G401.6 (cell line): ENCODE measurements around the gene PORCN.

ENCODE experiments used
- FAIRE-seq: peaks from 2 replicates; lab custom pipeline; 2012; peaks lifted over from hg19 to GRCh38; lab: Jason Lieb, UNC

PORCN gene

DNA sequence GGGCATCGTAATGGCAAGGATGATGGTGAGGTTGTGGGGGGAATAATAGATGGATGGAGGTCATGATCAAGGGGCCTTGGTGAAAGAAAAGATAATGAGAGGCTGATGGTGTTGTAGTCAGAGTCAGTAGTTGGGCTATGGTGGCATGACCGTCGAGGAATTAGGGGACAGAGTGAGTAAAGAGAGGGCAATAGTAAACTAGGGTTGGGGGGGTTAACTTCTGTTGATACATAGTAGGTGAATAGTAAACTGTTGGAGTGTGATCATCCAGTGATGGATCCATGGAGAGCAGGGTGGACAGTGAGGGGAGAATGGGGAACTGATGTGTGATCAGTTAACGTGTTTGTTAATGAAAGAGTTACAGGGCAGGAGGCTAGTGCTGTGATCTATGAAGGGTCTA is 31.9 kb upstream of the PORCN start:
- FAIRE-seq: no peak

DNA sequence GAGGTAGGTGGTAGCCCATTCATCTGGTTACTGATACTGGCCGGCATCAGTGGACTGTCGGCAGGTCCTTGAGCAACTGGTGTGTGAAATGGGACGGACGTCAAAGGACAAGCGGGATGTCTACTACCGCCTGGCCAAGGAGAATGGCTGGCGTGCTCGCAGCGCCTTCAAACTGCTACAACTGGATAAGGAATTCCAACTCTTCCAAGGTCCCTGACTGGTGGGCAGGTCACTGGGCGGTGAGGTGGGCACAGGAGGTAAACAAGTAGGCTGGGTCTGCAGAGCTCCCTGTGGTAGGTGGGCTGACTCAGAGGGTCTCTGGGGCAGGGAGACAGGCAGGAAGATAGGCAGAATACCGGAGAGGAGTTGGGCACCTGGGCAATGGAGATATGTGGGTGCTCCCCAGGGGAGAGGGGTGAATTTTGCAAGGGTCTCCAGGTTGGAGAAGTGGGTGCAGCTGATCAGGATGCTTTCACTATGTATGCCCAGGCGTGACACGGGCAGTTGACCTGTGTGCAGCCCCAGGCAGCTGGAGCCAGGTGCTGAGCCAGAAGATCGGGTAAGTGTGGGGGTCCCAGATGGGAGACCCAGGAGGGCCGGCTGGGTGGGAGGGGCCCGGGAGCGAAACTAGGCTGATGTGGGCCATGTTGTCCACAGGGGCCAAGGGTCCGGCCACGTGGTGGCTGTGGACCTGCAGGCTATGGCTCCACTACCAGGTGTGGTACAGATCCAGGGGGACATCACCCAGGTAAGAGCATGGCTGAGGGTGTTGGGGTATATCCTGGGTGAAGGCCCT is 30.6 kb upstream of the PORCN start:
- FAIRE-seq: no peak

DNA sequence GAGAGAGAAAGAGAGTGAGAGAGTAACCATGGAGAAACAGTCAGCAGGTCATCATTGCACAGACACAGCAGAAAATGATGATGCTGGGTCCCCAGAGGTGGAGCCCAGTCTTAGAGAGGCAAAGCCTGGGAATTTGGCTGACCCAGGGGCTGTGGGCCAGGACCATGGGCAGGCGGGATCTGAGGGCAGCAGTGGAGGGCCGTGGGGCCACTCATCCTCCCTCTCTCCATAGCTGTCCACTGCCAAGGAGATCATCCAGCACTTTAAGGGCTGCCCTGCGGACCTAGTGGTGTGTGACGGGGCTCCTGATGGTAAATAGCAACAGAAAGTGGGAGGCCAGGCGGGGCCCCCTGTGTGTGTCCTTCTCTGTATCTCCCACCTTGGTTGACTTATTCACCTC is 30.0 kb upstream of the PORCN start:
- FAIRE-seq: no peak

DNA sequence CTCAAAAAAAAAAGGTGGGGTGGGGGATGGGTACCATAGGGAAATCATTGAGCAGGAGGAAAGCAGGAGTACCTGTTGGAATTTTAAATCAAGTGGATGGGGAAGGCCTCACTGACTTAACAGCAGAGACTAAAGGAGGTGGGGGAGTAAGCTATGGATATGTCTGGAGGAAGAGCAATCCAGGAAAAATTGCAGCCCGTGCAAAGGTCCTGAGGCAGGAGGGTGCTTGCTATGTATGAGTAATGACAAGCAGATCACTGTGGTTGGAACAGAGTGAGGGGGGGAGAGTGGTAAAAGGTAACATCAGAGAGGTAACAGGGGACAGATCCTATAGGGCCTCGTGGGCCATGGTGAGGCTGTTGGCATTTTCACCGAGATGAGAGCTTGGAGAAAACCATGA is 28.6 kb upstream of the PORCN start:
- no peak for FAIRE-seq

DNA sequence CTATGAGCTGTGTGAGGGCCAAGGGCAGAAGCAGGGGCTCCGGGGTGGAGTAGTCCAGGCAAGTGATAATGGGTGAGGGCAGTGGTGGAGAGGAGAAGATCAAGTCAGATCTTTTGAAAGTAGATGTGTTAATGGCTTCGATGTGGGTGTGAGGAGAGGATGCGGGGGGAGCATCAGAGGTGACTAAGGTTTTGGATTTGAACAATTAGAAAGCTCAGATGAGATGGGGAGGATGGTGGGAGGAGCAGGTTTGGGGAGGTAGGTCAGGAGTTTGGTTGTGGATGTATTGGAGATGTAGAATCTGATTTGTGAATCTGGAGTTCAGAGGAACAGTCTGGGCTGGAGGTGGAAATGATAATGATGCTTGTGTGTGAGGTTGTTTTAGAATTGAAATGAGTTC is 28.2 kb upstream of the PORCN start:
- no peak for FAIRE-seq

DNA sequence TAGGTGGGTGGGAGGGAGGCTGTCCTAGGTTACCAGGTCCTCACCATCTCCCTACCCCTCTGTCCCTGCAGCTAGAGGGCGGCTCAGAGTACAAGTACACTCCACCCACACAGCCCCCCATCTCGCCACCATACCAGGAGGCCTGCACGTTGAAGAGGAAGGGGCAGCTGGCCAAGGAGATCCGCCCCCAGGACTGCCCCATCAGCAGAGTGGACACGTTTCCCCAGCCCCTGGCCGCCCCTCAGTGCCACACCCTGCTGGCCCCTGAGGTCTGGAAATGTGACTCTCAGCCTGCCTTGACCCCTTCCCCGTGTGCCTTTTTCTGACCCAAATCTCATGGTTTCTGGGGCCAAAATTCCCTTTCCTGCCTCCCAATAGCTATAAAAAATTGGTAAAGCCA is 26.3 kb upstream of the PORCN start:
- FAIRE-seq: no peak

DNA sequence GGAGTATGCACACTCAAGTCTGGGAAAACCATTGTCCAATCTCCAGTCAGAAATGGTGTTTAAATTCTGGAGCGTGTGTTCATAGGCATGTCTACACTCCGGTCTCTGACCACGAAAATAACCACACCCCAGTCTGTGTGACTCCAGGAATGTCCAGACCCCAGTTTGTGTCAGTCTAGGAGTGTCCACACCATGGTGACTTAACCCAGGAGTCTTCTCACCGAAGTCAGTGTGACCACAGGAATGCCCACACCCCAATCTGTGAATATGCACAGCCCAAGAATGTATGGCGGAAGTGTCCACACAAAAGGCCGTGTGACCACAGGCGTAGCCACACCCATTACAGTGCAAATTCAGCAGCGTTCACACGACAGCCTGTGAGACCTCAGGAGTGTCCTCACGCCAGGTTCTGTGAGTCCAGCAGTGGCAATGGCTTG is 21.4 kb upstream of the PORCN start:
- FAIRE-seq: no peak

DNA sequence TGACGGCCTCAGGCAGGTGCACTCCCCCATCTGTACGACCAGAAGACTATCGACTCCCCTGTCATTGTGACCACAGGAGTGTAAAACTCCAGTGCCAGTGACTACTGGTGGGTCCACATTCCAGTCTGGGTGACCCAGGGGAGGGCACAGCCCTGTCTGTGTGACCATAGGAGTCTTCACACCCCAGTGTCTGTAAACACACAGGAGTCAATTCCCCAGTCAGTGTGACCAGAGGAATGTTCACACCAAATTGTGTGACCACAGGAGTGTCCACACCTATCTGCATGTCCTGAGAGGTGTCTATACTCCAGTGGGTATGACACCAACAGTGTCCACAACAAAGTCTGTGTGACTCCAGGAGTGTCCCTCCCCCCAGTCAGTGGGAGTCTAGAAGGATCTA is 20.8 kb upstream of the PORCN start:
- no peak for FAIRE-seq

DNA sequence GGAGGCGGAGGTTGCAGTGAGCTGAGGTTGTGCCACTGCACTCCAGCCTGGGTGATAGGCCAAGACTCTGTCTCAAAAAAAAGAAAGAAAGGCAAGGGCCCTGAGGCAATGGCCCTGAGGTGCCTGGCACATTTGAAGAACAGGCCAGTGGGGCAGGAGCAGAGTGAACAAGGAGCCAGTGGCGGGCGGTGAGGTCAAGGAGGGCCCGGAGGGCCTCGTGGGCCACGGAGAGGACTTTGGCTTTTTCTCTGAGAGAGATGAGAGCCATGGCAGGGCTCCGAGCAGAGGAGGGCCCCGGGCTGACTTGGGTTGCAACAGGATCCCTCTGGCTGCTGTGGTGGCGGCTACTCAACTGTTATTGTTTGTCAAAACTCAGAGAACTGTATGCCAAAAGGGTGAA is 19.5 kb upstream of the PORCN start:
- FAIRE-seq: no peak

DNA sequence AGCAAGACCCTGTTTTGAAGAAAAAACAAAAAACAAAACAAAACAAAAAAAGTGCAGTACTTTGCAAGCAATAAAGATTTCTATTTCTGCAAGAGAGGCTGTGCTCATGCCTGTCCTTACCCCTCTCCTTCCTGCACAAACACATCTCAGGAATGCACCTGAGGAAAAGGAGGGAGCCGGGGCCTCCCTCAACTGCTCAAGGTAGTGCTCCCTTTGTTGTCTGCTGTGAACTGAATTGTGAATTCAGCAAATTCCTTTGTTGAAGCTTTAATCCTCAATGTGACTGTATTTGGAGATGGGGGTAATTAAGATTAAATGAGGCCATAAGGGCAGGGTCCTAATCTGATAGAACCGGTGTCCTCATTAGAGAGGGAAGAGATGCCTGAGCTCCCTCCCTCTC is 18.9 kb upstream of the PORCN start:
- FAIRE-seq: no peak

DNA sequence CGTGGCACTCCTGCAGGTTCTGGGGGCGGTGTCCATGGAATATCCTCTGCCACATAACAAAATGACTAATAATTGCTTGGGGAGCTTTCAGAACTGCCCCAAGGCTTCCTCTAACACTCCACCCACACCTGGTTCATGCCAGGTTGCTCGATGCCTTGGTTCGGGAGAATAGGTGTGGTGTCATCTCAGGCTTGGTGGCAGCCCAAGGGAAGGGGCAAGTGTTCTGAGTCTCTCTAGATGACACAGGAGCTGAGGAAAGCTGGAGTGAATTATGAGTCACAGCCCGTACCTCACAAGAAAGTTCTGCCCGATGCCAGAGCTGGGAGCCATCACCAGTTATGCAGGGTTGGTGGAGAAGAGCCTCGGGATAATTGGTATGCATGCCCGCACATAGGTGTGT is 18.1 kb upstream of the PORCN start:
- FAIRE-seq: no peak

DNA sequence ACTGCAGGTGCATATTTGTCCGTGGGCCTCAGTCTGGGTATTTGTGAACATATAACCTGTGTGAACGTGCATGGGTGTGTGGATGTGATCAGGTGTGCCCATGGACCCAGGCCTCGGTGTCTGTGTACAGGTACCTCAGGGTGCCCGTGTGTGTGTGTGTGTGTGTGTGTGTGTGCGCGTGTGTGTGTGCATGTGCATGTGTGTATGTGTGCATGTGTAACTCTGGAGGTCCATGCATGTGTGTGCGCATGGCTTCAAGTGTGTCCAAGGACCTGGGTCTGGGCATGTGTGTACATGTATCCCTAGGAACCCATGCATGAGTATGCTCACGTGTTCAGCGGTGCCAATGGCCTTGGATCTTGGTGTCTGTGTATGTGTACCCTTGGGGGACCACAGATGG is 17.0 kb upstream of the PORCN start:
- FAIRE-seq: no peak

DNA sequence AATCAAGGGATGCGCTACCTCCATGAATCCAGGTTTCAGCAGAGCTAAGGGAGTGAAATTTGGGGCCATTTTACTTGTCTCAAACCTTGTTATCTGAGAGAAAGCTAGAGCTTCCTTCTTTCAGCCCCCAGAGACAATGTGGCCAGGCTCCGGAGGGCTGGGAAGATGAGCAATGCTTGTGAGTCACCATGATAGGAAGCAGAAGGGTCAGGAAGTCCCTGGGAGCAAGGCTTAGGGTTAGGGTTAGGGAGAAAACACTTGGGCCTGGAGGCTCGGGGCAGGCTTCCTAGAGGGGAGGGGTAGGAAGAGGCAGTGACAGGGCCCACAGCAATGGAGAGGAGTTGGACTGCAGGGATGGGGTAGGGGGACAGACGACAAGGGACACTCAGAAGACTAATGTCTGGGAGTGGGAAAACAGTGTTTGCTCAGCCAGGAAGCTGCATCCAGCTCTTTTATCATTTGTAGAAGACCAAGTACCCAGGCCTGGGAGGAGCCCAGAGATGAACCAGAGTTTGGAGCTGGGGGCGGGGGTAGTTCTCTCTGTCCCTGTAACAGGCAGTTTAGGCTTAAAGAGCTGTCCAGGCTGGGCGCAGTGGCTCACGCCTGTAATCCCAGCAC is 16.4 kb upstream of the PORCN start:
- FAIRE-seq: no peak

DNA sequence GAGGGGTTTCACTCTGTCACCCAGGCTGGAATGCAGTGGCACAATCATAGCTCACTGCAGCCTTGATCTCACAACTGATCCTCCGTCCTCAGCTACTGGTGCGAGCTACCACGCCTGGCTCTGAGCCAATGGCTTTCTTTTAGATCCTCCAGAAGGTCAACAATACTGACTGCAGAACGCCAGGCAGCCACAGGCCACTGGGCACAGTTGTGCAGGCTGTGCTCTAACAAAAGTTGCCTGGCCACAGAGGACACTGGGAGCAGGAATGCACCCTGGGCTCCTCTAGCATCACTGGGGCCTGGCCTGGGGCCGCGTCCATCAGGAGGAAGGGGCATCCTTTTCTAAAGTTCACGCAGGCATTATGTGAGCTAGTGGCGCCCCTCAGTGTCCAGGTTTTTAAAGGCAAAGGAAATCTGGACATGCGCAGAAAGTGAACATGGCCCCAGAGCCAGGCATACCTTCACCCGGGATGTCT is 14.9 kb upstream of the PORCN start:
- no peak for FAIRE-seq

DNA sequence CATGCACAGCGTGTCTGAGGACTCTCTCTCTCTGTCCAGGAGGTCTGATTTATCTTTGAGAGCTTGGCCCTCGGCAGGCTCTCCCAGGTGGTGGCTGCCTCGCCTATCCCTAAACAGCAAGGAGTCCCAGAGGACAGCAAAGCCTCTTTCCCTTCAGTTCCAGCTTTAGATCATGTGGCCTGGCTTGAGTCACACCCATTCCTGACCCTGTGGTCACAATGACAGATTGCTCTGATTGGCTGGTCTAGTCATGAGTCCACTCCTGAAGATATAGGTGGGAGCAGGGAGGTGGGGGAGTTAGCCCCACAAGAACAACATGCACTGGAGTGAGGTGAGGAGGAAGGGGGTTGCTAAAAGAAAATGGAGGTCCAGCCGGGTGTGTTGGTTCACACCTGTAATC is 12.1 kb upstream of the PORCN start:
- FAIRE-seq: no peak

DNA sequence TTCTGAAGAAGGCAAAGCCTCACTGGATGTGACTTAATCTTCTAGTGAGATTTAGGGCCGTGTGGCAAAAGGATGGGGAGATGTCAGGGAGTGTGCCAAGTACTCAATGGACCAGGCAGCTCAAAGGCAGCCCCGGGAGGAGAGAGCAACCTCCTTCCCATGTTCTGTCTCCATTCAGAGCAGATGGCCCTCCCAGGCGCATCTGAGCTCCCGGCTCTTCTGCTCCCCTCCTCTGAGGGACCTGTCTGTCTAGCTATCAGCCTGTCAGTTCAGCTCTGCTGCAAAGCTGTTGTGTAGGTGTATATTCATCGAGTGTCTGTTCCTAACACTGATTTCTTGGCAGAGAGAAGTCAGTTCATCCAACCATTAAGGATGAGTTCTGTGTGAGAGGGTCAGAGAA is 10.9 kb upstream of the PORCN start:
- FAIRE-seq: no peak

DNA sequence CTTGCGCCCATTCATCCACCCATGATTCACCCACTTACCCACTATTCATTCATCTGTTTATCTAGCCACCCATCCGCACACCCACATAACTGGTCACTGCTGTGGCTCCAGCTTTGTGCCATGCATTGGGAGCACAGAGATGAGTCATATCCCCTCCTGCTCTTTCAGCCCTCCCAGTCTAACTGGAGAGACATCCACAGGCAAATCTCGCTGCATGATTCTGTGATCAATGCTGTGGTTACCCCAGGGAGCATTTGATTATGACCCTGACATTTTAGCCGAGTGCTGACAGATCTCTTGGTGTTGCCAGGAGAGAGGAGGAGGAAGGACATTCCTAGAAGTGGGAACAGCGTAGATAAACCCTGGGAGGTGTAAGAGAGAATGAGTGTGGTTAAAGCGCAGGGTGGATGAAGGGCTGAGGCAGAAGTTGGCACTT is 10.4 kb upstream of the PORCN start:
- FAIRE-seq: no peak

DNA sequence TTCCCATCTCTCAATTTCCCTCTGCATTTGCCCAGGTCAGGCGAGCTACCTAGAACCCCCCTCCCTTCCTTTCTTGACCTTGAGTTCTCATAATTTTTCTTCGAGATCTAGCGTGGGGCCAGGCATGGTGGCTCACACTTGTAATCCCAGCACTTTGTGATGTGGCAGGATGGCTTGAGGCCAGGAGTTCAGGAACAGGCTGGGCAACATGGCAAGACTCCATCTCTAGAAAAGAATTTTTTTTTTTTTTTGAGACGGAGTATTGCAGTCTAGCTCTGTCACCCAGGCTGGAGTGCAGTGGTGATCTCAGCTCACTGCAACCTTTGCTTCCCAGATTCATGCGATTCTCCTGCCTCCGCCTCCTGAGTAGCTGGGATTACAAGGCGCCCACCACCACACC is 4.5 kb upstream of the PORCN start:
- no peak for FAIRE-seq

DNA sequence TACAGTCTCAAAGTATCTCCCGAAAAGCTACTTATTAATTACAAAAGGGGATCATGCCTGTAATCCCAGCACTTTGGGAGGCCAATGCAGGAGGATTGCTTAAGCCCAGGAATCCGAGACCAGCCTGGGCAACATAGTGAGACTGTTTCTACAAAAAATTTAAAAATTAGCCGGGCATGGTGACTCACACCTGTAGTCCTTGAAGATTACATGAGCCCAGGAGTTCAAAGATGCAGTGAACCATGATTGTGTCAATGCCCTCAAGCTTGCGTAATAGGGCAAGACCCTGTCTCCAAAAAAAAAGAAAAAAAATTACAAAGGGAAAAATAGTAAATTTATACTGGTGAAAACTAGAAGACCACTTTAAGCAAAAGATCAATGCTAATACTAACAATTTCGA is 3.3 kb upstream of the PORCN start:
- FAIRE-seq: no peak

DNA sequence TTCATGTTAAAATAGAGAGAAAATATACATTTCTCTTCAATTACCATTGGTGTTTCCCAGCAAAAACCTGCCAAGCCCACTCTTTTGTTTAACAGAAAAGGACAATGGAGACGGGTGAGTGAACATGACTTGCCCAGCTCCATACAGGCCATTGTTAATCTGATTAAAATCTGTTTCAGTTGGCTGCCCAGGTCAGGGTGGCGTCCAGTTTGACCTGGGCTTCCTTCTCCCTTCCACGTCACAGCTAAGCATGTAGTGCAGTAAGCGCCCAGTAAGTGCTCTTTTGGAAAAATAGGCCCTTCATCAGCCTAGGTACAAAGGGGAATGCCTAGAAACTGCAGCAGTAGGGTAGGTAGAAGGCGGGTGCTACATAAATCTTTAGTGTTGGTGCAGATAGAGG is 1.5 kb upstream of the PORCN start:
- FAIRE-seq: no peak

DNA sequence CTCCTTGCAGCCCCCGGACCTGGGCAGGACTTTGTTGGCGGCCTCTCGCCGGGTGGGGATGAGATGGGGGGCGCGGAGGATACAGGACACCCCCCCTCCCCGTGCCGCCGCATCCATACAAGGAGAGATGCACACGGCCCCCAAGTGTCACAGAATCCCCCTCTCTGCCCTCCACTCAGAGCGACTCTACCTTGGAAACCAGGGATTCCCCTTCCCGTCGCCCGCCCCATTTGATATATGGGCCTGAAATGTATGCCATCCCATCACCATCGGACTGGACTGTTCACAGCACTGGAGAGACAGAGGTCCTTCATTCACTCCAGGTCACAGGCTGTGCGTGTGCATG is 426 bp downstream of the PORCN start:
- no peak for FAIRE-seq

DNA sequence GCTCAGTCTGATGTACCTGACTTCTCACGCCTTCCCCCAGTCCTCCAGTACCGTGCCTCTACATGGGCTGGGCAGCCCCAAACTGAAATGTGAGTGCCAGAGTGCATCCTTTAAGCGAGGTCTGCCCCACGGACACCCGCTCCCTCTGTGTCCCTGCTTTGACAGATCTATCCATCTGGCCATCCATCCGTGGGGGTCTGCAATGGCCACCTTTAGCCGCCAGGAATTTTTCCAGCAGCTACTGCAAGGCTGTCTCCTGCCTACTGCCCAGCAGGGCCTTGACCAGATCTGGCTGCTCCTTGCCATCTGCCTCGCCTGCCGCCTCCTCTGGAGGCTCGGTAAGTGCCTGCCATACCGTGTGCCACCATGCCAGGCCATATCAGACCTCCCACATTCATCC is 827 bp downstream of the PORCN start:
- FAIRE-seq: no peak

DNA sequence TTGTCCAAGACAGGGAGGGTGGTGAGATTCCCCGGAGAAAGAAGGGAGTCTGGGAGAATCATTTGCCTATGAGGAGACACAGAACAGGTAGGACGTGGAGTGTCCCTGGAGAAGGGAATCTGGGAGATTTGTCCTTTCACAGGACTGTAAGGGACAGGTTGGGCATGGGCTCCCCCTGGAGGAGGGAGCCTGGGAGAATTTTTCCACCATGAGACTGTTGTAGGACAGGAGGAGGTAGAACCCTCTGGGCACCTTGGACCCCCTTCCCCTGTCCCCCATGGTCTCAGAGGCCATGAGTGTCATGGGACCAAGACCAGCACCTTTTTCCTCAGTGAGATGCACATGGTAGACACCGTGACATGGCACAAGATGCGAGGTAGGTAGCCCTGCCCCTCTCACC is 2.8 kb downstream of the PORCN start:
- no peak for FAIRE-seq

DNA sequence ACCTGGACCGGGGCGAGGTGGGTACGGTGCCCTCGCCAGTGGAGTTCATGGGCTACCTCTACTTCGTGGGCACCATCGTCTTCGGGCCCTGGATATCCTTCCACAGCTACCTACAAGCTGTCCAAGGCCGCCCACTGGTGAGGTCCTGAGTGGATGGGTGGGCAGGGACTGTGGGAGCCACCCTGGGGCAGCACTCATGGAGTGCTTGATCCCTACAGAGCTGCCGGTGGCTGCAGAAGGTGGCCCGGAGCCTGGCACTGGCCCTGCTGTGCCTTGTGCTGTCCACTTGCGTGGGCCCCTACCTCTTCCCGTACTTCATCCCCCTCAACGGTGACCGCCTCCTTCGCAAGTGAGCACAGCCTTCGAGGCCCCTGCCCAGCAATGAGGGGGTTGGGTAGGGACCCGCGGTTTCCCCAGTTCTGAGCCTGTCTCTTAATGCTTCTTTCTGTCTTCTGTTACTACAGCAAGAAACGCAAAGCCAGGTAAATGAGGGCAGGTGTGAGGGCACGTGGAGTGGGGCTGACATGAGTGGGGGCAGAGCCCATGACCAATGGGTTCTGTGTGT is 3.7 kb downstream of the PORCN start:
- no peak for FAIRE-seq
